Measurements from ENCODE around the gene RBKS.

Gene RBKS

GRCh38 chr2:27829791-27830190 is 60.4 kb downstream of the RBKS start:
- DNase-seq: no peak

GRCh38 chr2:27828305-27828704 is 61.9 kb downstream of the RBKS start:
- no peak for DNase-seq

GRCh38 chr2:27824401-27824800 is 65.8 kb downstream of the RBKS start:
- no peak for DNase-seq

- DNase-seq: no peak
Observed at GRCh38 chr2:27823569-27823968, 66.6 kb downstream of the RBKS start.

- DNase-seq: no peak
Observed at GRCh38 chr2:27823135-27823534, 67.1 kb downstream of the RBKS start.

GRCh38 chr2:27822049-27822448 is 68.1 kb downstream of the RBKS start:
- no peak for DNase-seq

- DNase-seq: no peak
Observed at GRCh38 chr2:27815860-27816438, 74.2 kb downstream of the RBKS start.

GRCh38 chr2:27814758-27815157 is 75.4 kb downstream of the RBKS start:
- DNase-seq: no peak

GRCh38 chr2:27811768-27812167 is 78.4 kb downstream of the RBKS start:
- DNase-seq: no peak

GRCh38 chr2:27810455-27810854 is 79.7 kb downstream of the RBKS start:
- DNase-seq: no peak

GRCh38 chr2:27809761-27810241 is 80.4 kb downstream of the RBKS start:
- no peak for DNase-seq

GRCh38 chr2:27808984-27809383 is 81.2 kb downstream of the RBKS start:
- DNase-seq: no peak

- DNase-seq: no peak
Observed at GRCh38 chr2:27808418-27808817, 81.8 kb downstream of the RBKS start.

GRCh38 chr2:27807476-27807875 is 82.7 kb downstream of the RBKS start:
- no peak for DNase-seq

- no peak for DNase-seq
Observed at GRCh38 chr2:27806311-27807059, 83.7 kb downstream of the RBKS start.

GRCh38 chr2:27805180-27805579 is 85.0 kb downstream of the RBKS start:
- DNase-seq: no peak

- no peak for DNase-seq
Observed at GRCh38 chr2:27804146-27804545, 86.0 kb downstream of the RBKS start.

GRCh38 chr2:27803046-27803445 is 87.1 kb downstream of the RBKS start:
- no peak for DNase-seq

- DNase-seq: no peak
Observed at GRCh38 chr2:27802547-27802946, 87.6 kb downstream of the RBKS start.

- DNase-seq: no peak
Observed at GRCh38 chr2:27800856-27801255, 89.3 kb downstream of the RBKS start.

GRCh38 chr2:27799646-27800010 is 90.6 kb downstream of the RBKS start:
- no peak for DNase-seq

- no peak for DNase-seq
Observed at GRCh38 chr2:27798948-27799645, 91.1 kb downstream of the RBKS start.

GRCh38 chr2:27798486-27798885 is 91.7 kb downstream of the RBKS start:
- no peak for DNase-seq

GRCh38 chr2:27797841-27798240 is 92.3 kb downstream of the RBKS start:
- no peak for DNase-seq
